ENCODE data around the gene BTN1A1. TPM values are rescaled to one million over a fixed set of nuclear protein-coding genes. Genes with fewer than 3 reads are reported as not detected.

The BTN1A1 gene
- total RNA-seq, 4 donors from 2014 or later, result not detected

DNA sequence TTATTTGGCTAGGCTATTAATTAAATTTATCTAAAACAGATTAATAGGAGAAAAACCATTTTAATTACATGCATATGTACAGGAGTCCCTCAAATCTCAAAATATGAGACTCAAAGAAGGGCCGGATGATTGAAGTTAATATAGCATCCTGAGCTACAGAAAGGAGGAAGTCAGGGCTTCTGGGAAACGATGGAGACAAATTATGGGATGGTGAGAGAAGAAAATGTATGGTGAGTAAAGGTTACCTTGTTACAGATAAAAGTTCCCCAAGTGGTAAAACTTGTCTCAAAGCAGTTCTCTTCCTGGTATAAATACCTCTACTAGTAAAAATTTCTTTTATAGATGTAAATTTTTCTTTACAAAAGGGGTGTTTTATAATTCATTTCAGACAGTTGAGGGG is 15.9 kb upstream of the BTN1A1 start:
- intact Hi-C loops (cut with DNase I), result no loop called here
- WGBS, 2 donors, result 58 to 71% methylated on average over 2 of the region's 2 CpGs
- no peak for DNase-seq
- Histone ChIP-seq H3K27me3 (no peaks in the 10 kb centered on the region), H3K36me3 (no peaks in the 10 kb centered on the region), H3K9me3 (no peaks in the 10 kb centered on the region), H3K4me3 (no peak overlapping the region), H3K27ac (no peak overlapping the region), H3K4me1 (no peaks in the 10 kb centered on the region)
- TF ChIP-seq POLR2A (IDR thresholded peaks at IDR 0.05), result no peak
- TF ChIP-seq, protein P1, sequence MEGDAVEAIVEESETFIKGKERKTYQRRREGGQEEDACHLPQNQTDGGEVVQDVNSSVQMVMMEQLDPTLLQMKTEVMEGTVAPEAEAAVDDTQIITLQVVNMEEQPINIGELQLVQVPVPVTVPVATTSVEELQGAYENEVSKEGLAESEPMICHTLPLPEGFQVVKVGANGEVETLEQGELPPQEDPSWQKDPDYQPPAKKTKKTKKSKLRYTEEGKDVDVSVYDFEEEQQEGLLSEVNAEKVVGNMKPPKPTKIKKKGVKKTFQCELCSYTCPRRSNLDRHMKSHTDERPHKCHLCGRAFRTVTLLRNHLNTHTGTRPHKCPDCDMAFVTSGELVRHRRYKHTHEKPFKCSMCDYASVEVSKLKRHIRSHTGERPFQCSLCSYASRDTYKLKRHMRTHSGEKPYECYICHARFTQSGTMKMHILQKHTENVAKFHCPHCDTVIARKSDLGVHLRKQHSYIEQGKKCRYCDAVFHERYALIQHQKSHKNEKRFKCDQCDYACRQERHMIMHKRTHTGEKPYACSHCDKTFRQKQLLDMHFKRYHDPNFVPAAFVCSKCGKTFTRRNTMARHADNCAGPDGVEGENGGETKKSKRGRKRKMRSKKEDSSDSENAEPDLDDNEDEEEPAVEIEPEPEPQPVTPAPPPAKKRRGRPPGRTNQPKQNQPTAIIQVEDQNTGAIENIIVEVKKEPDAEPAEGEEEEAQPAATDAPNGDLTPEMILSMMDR (IDR thresholded peaks at IDR 0.05), result no peak

DNA sequence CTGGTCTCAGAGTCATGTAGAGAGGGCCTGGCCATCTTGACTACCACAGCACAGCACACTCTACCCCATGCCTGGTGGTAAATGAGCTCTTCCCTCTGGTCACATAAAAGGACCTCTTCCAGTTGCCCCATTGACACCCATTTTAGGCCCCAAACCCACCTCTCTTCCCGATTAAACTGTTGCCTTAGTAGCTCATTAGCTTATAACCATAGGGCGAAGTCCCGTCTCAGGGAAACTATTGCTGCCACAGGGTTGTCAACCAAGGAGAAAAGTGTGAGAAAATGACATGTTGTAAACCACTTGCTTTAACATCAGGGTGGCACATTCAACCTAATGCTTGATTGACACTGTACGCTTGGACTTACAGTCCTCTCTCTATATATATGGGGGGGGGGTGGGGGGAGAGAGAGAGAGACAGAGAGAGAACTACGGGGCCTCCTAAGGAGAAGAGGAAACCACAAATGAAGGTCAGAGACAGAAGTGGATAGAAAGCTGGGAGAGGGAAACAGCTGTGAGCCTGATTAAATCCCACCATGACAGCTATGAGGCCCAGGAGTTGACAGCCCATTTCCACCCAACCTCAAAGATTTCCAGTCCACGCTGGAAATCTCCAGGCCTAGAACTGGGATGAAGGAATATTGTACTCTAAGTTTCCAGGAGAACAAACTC is 14.9 kb upstream of the BTN1A1 start:
- WGBS, 2 donors, result 86 to 88% methylated on average over 6 of the region's 6 CpGs
- no peak for DNase-seq
- Histone ChIP-seq H3K4me1 (no peaks in the 10 kb centered on the region), H3K4me3 (no peak overlapping the region), H3K27ac (no peak overlapping the region), H3K27me3 (no peaks in the 10 kb centered on the region), H3K9me3 (no peaks in the 10 kb centered on the region), H3K36me3 (no peaks in the 10 kb centered on the region)
- TF ChIP-seq, protein P1 (IDR thresholded peaks at IDR 0.05), result no peak
- no peak for TF ChIP-seq POLR2A (IDR thresholded peaks at IDR 0.05)
- intact Hi-C loops (cut with DNase I), result no loop called here

DNA sequence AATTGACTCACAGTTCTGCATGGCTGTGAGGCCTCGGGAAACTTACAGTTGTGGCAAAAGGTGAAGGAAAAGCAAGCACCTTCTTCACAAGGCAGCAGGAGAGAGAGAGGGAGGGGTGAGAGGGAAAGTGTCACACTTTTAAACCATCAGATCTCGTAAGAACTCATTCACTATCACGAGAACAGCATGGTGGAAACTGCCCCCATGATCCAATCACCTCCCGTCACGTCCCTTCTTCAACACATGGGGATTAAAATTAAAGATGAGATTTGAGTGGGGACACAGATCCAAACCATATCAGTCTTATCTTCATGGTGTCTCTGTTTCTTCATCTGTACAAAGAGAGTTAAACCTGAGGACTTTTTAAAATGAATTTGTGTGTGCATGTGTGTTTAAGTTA is 13.7 kb upstream of the BTN1A1 start:
- DNase-seq, result no peak
- no peaks in the 10 kb centered on the region for H3K9me3 ChIP-seq
- intact Hi-C loops (cut with DNase I), result no loop called here
- H3K27me3 ChIP-seq, result no peaks in the 10 kb centered on the region
- H3K27ac ChIP-seq, result no peak overlapping the region
- no peak overlapping the region for H3K4me3 ChIP-seq
- TF ChIP-seq POLR2A (IDR thresholded peaks at IDR 0.05), result no peak
- TF ChIP-seq, protein P1 (IDR thresholded peaks at IDR 0.05), result no peak
- 74 to 81% methylated on average over 5 of the region's 5 CpGs for WGBS, 2 donors
- H3K4me1 ChIP-seq, result no peaks in the 10 kb centered on the region
- no peaks in the 10 kb centered on the region for H3K36me3 ChIP-seq

DNA sequence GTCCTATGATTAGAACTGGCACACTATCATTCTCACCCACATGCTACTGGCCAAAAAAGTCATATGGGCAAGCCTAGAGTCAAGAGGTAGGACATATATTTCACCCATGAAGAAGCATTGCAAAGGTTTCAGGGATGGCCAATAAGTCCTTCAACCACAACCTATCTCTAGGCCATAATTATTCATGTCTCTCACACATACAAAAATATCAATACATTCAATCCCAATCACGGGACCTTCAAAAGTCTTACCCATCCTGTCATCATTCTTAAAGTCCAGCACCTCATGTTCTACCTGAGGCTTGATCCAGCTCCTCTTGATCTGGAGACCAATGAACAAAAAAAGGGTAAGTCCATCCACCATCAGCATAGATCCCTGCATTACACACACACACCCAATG is 12.6 kb upstream of the BTN1A1 start:
- TF ChIP-seq, protein P1 (IDR thresholded peaks at IDR 0.05), result no peak
- no peak for TF ChIP-seq POLR2A (IDR thresholded peaks at IDR 0.05)
- H3K27me3 ChIP-seq, result no peaks in the 10 kb centered on the region
- H3K27ac ChIP-seq, result no peak overlapping the region
- H3K4me3 ChIP-seq, result no peak overlapping the region
- intact Hi-C loops (cut with DNase I), result no loop called here
- H3K36me3 ChIP-seq, result no peaks in the 10 kb centered on the region
- no peaks in the 10 kb centered on the region for H3K4me1 ChIP-seq
- WGBS, 2 donors, result 92 to 96% methylated on average over 1 of the region's 1 CpG
- H3K9me3 ChIP-seq, result no peaks in the 10 kb centered on the region
- no peak for DNase-seq

DNA sequence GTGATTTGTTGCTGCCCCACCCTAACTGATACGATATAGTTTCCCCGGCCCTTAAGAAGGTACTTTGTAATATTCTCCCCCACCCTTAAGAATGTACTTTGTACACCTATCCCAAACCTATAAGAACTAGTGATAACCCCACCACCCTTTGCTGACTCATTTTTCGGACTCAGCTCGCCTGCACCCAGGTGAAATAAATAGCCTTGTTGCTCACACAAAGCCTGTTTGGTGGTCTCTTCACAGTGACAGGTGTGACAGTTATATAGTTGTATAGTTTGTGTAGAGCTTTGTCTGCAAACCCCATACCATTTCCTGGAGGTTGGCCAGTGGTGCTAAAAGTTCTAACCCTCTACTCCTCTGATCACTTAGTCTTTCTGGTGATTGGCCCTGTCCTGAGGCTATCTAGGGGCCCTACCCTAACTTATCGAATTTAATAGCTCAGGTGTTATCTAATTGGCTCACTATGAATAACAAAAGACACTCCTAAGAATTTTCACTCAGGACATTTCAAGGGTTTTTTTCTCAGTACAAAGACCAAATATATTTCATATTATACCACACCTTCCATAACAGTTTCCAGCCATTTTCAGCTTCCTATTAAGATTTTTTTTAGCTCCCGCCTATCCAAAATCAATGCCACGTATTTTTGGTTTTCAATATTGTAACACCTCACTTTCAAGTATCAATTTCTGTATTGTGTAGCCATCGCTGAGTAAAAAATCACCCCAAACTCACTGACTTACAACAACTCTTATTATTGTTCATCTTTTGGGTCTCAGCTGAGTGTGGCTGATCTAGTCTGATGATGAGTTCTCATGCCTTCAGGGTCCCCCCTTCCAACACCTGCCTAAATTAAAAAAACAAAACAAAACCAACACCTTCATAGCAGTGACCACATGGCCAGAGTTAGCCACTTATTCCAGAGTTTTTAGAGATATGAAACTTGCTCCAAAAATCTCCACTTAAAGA is 9.8 kb upstream of the BTN1A1 start:
- Histone ChIP-seq H3K4me1 (no peaks in the 10 kb centered on the region), H3K27me3 (no peaks in the 10 kb centered on the region), H3K4me3 (no peak overlapping the region), H3K27ac (no peak overlapping the region), H3K36me3 (no peaks in the 10 kb centered on the region), H3K9me3 (no peaks in the 10 kb centered on the region)
- DNase-seq, result no peak
- 69 to 75% methylated on average over 8 of the region's 8 CpGs for WGBS, 2 donors
- no peak for TF ChIP-seq POLR2A (IDR thresholded peaks at IDR 0.05)
- TF ChIP-seq, protein P1 (IDR thresholded peaks at IDR 0.05), result no peak
- intact Hi-C loops (cut with DNase I), result no loop called here
